HCT116 (cell line): ENCODE data around the gene VPS25.

ENCODE experiments used
- CTCF ChIP-seq, 3 experiments: fragments of 200-600 bp in 1 of 3; sonication (generic) in 1 of 3; IDR thresholded peaks in 2 of 3; conservative IDR thresholded peaks in 1 of 3; 2 replicates each; pipeline ENCODE4 v1.5.1; 2012 to 2017; ENCODE audit warnings: low read depth in 2 of 3, low read length in 2 of 3, antibody characterized with exemption in 1 of 3, borderline replicate concordance in 1 of 3, control low read depth in 1 of 3, mild to moderate bottlenecking in 1 of 3, mixed read lengths in 1 of 3, mixed run types in 1 of 3, moderate library complexity in 1 of 3; ENCODE audit not compliant: insufficient read depth in 1 of 3
- EZH2 ChIP-seq: fragments of 200-600 bp; sonication (generic); IDR thresholded peaks from 2 replicates; pipeline ENCODE4 v1.6.1; 2017; ENCODE audit warnings: antibody characterized with exemption, mixed run types
- POLR2A ChIP-seq: IDR thresholded peaks from 2 replicates; pipeline ENCODE4 v1.7.0; 2011; ENCODE audit warnings: borderline replicate concordance; ENCODE audit not compliant: insufficient read depth, insufficient read length; ENCODE audit errors: extremely low read depth
- POLR2AphosphoS5 ChIP-seq: IDR thresholded peaks from 2 replicates; pipeline ENCODE4 v1.6.1; 2011; ENCODE audit warnings: mild to moderate bottlenecking, low read depth, low read length, moderate library complexity
- SIN3A ChIP-seq: IDR thresholded peaks from 2 replicates; pipeline ENCODE4 v1.6.1; 2012; ENCODE audit warnings: low read depth
- TCF7L2 ChIP-seq: IDR thresholded peaks from 2 replicates; pipeline ENCODE4 v1.7.0; 2011; ENCODE audit warnings: borderline replicate concordance, inconsistent platforms; ENCODE audit not compliant: insufficient read depth, insufficient read length; ENCODE audit errors: extremely low read depth

- TF ChIP-seq SIN3A = no peak
- no peak for TF ChIP-seq POLR2AphosphoS5
- TF ChIP-seq CTCF (IDR thresholded peaks at IDR 0.05 in 2 of 3, conservative IDR thresholded peaks at IDR 0.05 in 1 of 3; ENCODE audit: borderline replicate concordance in 1 of 3, insufficient read depth in 1 of 3, low read depth in 2 of 3, low read length in 2 of 3) = no peak
- no peak for TF ChIP-seq POLR2A
- no peak for TF ChIP-seq EZH2
- TF ChIP-seq TCF7L2 = no peak
These were observed 5.3 kb downstream of the VPS25 start for GRCh38 chr17:42778570-42778969.
